ENCODE results near the gene SLC7A8.

SLC7A8 gene

DNA sequence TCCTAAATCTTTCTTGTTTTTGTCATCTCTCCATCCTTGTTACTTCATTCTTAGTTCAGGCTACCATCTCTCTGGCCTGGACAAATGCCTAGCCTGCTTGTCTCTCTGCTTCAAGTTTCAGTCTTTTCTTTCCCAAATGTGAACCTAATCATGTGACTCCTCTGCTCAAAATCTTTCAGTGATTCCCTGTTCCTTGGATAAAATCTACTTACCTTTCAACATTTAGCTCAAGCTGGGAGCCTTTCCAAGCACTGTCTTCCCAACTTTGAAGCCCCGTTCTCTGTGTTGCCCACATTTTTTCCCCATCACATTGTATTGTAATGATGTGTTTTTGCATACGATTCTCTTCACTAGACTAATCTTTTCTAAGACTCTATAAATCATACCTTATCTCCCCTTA, 24.7 kb downstream of the SLC7A8 start:
- DNase-seq (ENCODE audit: low read depth in 2 of 2): no peak

DNA sequence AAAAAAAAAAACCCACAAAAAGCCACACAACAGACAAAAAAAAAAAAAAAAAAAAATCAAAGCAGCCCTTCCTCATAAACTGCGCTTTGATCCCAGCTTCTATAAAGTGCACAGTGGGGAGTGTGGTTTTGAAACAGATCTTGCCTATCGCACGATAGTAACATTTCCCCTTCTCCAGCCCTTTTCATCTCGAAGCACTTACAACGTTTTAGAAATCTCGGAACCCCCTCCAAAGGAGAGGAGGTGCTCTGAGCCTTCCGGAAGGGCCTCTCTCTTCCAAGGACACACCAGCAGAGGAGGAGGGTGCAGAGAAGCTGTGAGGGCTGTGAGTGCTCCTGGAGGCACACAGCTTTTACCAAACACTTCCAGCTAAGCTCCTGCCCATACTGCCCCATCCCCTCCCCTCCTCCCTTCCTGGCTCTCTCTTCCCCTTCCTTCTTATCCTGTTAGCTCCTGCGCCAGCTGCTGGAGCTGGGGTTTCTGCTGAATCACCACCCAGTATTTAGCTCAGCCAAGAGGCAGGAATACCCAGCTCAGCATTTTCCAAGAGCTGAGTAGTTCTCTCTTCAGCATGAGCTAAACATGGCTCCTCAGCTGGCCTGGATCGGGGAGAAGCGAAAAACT, 28.4 kb downstream of the SLC7A8 start:
- DNase-seq (ENCODE audit: low read depth in 2 of 2): no peak

DNA sequence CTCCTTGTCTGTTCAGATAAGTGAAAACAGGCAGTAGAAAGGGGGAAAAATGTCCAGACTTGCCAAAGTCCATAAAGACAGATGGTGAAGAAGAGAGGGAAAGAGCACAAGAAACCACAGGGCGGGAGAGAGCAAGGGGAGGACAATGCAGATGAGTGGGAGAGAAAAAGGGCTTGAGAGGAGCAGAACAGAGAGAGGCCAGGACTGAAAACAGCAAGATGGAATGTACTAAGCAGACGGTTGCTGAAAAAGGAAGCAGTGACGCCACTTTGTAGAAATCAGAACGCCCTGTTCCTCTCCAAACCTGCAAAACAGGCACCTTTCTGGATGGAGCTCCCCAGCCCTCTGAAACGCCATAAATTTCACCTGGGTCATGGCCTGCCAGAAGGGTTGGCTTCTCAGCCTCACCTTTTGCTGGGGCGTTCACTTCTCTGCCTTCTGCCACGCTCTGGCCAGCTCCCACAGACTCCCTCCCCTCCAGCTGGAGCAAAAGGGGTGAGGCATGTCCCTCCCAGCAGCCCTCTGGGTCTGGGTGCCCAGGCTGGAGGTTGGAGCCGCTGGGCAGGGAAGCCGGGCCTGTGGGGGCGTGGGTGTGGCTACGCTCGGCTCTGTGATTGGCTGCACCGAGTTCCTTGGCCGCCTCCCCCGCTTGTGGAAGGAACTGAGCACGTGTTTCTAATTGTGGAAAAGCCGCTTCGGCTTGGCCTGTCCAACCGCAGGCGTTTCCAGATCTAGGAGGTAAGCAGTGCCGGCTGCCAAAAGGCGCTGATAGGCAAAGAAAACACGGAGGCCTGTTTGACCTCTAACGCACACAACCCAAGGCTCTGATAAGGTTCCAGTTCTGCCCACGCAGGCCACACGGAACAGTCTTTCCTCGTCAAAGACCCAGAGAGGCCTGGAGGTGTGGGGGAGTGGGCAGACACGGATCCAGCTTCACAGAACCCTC, 29.3 kb downstream of the SLC7A8 start:
- DNase-seq (ENCODE audit: low read depth in 2 of 2): peak in 1 of 2 donors; percentile 4

DNA sequence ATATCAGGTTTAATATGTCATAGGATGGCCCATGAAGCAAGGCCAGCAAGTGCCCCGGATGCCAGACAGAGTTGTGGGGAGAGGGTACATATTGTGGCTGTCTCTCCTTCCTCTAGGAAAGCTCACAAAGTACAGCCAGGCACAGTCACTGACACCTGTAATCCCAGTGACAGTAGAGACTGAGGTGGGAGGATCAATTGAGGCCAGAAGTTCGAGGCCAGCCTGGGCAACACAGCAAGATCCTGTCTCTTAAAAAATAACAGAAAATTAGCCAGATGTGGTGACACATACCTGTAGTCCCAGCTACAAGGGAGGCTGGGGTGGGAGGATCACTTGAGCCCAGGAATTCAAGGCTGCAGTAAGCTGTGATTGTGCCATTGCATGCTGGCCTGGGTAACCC, 32.1 kb downstream of the SLC7A8 start:
- no peak for DNase-seq (ENCODE audit: low read depth in 2 of 2)

DNA sequence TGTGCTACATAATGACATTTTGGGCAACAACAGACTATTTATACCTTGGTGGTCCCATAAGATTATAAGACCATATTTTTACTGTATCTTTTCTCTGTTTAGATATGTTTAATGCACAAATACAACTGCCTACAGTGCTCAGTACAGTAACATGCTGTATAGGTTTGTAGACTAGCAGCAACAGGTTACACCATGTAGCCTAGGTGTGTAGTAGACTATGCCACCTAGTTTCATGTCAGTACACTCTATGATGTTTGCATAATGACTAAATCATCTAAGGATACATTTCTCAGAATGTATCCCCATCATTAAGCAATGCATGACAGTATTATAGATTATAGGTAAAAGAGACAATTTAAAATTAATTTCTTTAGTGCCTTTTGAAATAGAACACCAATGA, 33.7 kb downstream of the SLC7A8 start:
- no peak for DNase-seq (ENCODE audit: low read depth in 2 of 2)

DNA sequence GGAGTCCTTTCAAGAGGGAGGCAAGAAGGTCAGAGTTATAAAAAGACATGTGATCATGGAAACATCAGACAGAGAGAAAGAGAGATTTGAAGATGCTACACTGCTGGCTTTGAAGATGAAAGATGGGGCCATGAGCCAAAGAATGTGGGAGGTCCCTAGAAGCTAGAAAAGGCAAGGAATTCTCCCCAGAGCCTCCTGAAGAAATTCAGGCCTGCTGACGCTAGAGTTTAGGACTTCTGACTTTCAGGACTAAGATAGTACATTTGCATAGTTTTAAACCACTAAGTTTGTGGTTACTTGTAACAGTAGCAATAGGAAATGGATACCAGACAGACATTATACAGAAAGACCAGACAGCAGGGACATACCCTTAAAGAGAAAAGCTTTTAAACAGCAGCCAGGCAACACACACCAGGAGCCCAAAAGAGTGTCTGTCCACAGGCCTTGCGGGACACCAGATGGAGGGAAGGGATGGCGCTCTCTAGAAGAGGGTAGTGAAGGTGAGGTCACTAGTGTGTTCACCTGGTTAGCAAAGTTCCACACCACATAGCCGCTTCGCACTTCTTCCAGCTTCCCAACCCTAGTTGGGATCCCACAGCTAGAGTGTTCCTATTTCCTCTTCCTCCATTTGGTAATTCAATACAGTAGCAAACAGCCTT, 34.7 kb downstream of the SLC7A8 start:
- DNase-seq (ENCODE audit: low read depth in 2 of 2): no peak

DNA sequence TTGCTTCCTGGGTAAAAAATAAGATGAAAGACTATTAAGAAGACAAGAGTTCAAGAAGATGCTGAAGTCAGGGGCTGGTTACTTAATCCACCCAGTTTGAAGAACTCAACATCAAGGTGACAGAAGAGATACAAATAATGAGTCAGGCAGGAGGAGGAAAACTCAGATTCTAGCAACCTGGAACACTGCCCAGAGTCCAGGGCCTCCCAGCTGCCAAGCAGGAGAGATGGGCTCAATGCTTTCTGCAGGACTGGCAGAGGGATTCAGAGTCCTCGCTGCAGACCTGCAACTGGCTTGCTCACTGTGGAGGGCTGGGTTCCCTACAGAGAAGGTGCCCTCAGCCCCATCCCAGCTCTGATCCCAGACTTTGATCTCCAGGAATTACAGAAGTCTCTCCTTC, 35.8 kb downstream of the SLC7A8 start:
- no peak for DNase-seq (ENCODE audit: low read depth in 2 of 2)

DNA sequence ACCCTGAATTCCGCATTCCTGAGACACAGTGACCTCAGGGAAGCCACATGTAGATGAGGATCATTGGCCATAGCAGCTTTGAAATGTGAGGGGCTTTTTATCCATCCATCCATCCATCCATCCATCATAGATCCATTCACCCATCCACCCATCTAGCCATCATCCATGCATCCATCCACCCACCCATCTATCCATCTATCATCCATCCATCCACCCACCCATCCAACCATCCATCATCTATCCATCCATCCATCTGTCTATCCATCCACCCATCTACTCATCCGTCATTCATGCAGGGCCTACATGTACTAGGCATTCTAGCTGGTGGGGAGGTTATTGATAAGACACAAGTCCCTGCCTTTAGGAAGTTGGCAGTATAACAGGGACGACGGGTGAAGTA, 36.5 kb downstream of the SLC7A8 start:
- DNase-seq (ENCODE audit: low read depth in 2 of 2): no peak

DNA sequence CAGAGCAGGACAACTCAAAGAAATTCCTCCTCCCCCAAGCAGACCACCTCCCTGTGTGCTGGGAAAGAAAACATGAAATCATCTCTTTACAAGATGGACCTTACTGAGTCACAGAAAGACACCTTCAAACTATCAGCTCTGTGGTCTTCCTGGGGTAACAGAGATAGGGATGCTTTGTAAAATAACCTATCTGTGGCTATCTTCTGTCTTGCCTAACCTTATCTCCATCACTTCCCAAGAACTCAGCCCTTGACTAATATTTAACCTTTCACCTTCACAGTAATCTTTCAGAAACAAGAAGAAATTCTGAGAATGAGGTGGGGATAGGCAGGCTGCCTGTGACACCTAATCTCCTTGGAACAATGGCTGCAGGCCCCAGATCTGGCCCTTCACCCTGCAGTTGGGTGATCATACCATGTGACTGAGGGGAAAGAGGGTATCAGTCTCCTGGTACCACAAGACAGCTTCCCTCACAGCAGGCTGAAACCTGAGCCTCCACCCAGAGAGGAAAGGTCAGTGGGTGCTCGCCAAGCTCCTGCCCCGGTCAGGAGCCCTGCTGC, 37.0 kb downstream of the SLC7A8 start:
- no peak for DNase-seq (ENCODE audit: low read depth in 2 of 2)

DNA sequence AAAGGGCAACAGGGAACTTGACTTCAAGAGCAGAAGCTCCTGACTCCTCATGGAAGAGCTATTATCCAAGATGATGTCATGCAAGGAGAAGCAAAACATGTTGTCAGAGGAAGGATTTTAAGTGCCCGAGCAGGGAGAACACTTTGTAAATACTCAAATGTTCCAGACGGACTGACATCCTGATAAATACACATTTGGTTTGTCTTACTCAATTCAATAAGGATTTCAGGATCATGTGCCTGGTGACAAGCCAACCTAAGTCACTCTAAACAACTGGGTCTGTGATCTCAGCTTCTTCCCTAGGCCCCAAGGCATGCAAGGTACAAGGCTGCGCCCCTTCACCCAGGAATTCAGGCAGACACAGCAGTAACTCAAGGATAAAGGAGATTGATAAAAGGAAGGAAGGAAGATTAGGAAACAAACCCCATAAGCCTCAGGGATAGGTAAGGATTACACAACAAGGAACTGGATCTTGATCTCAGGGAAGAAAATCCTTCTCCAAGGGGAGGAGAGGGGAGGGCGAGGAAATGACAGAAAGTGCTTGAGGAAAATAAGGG, 37.6 kb downstream of the SLC7A8 start:
- DNase-seq (ENCODE audit: low read depth in 2 of 2): no peak

DNA sequence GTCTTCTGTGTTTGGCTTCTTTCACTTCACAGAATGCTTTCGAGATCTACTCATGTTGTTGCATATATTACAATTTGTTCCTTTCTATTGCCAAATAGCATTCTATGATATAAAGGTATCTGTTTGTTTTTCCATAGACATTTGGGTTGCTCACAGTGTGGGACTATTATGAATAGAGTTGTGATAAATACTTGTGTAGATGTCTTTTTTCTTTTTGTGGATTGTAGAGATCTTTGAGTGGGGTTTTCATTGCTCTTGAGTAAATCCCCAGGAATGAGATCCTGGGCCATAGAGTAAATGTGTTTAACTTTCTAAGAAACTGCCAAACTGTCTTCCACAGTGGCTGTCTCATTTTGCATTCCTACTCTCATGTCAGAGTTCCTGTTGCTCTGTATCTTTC, 39.5 kb downstream of the SLC7A8 start:
- no peak for DNase-seq (ENCODE audit: low read depth in 2 of 2)

DNA sequence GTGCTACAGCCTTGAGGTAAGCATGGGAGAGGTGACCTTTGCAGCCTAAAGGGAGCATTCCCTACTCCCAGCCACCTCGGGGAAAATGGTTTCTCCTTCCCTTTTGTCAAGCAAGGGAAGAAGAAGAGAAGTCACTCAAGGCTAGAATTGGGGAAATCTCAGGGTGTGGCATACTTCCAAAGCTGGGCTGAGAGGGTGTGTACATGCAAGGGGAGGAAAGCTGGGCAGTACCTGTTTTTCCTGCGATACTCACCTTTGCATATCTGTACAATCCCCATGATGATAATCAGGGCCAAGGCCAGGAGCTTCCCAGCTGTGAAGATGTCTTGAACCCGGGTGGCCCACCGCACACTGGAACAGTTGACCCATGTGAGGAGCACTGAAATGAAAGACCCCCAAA, 40.6 kb downstream of the SLC7A8 start:
- DNase-seq (ENCODE audit: low read depth in 2 of 2): no peak

DNA sequence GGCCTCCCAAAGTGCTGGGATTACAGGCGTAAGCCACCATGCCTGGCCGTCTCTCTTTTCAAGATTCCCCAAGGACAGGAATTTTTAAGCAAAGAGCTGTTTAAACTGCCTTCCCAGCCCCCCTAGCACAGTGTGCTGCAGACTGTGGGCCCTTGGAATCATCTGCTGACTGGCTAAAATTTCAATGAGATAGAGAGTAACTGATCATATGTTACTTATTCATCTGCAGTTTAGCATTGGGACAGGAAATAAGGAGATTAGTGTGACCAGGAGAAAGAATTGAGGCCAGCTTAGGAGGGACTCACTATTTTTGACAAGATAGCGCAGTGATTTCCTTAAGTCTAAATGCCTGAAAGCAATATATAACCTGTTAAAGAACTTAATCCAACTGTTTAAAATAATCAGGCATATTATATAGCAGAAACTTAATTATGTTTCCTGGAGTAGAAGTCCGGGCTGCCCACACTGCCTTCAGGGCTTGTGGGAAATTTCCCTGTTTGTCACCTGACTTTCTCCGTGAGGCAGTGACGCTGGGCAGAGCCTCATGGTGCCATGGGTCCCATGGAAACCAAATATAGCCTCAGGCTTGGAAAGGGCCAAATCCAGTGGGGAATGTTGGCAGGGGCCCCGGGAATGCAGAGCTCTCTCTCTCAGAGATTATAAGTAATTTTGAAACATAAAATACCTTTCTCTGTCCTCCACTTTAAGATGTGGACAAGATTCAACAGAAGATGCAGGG, 41.6 kb downstream of the SLC7A8 start:
- no peak for DNase-seq (ENCODE audit: low read depth in 2 of 2)

DNA sequence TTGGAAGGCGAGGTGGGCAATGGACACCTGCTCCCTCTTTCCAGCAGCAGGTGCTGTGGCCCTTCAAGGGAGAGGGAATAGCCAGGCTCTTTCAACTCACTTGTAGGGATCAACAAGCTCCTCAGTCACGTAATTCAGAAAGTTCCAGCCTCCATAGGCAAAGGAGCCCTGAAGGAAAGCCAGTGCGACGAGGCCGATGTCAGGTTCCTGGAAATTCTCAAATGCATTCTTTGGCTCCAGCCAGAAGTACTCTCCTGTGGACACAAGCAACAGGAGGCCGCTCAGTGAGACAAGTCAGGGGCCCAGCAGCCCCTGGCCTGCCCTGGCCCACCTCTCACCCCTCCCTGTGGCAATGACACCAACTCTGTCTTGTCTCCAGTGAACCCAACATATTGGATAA, 43.1 kb downstream of the SLC7A8 start:
- no peak for DNase-seq (ENCODE audit: low read depth in 2 of 2)

DNA sequence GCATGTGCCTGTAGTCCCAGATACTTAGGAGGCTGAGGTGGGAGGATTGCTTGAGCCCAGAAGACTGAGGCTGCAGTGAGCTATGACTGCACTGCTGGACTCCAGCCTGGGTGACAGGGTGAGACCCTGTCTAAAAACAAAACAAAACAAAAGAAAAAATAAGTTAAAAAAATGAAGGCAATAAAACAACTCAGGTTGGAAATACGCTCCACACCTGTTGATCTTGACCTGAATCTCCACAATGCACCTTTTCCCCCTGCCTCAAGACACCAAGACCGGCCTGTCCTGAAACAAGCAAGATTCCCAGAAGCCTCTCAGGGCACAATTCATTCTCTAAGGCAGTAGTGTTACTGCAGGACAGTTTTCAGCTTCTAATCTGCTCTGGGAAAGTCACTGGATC, 43.6 kb downstream of the SLC7A8 start:
- no peak for DNase-seq (ENCODE audit: low read depth in 2 of 2)

DNA sequence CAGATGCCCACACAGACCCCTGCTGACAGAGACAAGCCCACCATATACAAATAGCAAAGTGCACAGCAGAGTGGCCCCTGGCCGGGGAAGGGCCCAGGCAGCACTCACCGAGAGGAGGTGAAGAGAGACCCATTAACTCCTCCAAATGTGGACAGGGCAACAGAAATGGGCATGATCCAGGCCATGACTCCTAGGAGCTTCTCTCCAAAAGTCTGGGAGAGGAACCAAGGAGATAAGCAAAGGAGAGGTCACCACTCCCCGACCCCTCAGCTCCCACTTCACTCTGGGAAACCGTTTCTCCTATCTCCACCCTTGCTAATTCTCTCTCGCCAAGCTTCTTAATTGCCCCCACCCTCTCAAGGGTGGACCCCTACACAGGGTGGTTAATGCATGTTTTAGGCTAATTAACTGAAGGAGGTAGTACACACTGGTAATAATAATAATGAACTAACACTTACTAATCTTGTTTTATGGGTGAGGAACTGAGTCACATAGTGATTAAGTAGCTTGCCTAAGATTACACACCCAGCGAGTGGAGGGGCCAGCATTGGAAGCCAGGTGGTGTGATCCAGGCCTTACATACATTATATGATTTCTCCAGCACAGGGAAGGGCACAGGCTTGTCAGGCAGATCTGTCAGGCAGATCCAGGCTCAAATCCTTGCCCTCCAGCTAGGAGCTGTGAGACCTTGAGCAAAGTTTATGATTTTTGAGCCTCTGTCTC, 45.5 kb downstream of the SLC7A8 start:
- DNase-seq (ENCODE audit: low read depth in 2 of 2): no peak

DNA sequence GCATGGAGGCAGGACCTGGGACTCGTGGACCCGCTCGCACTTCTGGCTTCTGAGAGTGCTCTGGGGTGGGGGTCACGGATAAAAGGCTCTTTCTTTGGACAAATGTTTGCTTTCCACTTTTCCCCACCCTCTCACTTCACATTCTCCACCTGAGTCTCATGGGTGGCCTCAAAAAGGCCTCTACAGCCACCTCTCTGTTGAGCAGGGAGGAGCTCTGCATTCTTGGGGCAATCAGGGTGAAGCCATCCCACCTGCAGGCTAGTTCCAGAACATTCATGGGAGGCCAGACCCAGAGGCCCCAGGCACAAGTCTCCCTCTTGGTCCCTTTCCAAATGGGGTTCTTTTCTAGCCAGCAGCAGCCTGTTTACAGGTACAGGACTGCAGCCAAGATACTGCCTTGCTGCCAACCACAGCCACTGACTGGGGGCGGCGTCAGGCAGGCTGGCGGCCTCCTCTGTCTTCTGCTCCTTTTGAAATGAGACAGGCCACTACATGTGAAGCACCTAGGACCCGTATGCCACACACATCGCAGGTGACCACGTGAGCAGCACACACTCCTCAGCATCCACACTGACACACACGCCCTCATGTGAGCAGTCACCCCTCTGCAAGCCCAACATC, 46.2 kb downstream of the SLC7A8 start:
- no peak for DNase-seq (ENCODE audit: low read depth in 2 of 2)

DNA sequence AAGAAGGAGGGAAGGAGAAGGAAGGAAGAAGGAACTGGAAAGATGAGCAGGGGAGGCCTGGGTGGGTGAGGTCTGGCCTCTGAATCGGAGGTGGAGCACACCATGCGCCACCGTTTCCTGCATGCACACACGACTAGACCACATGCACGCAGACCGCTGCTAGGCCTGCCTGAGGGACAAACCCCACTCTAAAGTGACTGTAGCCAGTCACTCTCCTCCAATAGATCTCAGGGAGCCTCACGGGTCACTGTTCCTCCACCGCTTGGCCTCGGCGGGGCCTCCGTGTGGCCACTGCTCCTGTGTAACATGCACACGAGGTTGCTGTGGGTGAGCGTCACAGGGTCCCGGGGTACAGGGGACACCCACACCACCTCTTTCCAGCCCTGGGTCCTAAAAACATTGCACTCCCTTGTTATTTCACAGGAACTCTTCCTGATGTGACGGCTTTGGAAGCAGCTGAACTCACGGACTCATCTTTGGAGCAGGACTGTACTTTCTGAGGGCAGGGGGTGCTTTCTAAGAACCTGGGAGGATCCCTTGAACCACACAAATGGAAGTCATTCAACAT, 46.8 kb downstream of the SLC7A8 start:
- DNase-seq (ENCODE audit: low read depth in 2 of 2): no peak

DNA sequence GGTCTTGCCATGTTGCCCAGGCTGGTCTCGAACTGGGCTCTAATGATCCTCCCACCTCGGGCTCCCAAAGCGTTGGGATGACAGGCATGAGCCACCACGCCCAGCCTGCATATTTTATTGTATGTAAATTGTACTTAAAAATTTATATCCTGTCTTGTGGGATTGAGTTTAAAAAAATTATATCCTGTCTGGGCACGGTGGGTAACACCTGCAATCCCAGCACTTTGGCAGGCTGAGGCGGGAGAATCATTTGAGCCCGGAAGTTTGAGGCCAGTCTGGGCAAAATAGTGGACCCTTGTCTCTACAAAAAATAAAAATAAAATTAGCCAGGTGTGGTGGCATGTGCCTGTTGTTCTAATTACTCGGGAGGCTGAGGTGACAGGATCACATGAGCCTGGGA, 50.5 kb downstream of the SLC7A8 start:
- DNase-seq (ENCODE audit: low read depth in 2 of 2): no peak

DNA sequence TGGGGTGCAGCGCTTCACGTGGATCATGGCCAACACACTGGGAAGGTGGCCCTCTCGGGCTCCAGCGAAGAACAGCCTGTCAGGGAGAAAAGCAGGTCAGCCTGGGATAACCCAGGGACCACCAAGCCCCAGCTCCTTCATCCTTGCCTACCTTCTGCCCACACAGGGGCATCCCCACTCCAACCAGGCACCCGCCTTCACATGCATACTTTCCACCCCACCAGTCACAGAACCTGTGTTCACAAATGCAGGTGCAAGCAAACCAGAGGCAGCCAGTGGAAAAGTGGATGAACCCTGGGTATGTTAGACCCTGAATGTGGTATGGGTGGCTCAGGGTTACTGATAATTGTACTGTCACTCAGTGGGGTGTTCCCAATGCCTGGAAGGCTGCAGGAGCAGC, 52.0 kb downstream of the SLC7A8 start:
- no peak for DNase-seq (ENCODE audit: low read depth in 2 of 2)
